Measurements from ENCODE around the gene LPA.

LPA gene

DNA sequence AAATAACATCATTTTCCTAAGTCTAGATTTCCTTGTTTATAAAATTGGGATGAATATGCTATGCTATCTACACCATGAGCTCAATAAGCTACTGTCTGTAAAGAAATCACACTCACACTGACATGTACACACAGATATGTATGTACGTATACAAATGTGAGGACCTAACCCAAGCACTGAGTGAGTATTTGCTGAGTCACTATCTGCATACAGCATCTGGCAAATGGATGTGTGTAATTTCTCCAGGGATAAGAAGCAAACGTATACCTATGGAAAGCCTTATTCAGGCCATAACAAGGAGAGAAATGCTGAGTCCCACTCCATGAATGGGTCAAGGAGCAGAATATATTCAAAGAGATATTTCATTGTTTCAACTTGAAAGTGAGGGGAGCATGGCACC, 153.9 kb downstream of the LPA start:
- no peak overlapping the region for H3K4me3 ChIP-seq (ENCODE audit: control insufficient read depth, low read depth, low read length)

DNA sequence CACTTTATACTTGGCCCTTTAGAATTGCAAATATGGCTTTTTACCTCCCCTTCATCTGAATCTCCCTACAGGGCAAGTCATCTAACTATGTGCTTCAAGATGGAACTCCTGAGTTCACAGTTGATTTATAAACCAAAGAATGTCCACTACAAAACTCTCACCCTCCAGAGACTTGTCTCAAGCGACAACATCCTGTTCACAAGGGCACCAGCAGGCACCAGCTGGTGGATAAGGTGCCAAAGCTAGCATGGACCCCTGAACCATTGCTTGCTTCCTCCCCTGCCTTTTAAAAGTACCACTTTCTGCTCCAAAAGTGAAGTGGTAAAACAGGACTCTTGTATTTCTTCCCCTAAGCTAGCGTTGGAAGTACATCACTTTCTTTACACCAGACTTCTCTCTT, 154.5 kb downstream of the LPA start:
- no peak overlapping the region for H3K4me3 ChIP-seq (ENCODE audit: control insufficient read depth, low read depth, low read length)
- no peak for DNase-seq (ENCODE audit: low read depth)
- TF ChIP-seq, protein P1, sequence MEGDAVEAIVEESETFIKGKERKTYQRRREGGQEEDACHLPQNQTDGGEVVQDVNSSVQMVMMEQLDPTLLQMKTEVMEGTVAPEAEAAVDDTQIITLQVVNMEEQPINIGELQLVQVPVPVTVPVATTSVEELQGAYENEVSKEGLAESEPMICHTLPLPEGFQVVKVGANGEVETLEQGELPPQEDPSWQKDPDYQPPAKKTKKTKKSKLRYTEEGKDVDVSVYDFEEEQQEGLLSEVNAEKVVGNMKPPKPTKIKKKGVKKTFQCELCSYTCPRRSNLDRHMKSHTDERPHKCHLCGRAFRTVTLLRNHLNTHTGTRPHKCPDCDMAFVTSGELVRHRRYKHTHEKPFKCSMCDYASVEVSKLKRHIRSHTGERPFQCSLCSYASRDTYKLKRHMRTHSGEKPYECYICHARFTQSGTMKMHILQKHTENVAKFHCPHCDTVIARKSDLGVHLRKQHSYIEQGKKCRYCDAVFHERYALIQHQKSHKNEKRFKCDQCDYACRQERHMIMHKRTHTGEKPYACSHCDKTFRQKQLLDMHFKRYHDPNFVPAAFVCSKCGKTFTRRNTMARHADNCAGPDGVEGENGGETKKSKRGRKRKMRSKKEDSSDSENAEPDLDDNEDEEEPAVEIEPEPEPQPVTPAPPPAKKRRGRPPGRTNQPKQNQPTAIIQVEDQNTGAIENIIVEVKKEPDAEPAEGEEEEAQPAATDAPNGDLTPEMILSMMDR (conservative IDR thresholded peaks at IDR 0.05; ENCODE audit: control insufficient read depth, insufficient read depth, low read depth, low read length), result no peak

More for the DNA sequence above, 153.9 kb downstream of the LPA start:
- TF ChIP-seq, protein P1 (conservative IDR thresholded peaks at IDR 0.05; ENCODE audit: control insufficient read depth, insufficient read depth, low read depth, low read length), result no peak
- DNase-seq (ENCODE audit: low read depth), result peak; percentile 83

DNA sequence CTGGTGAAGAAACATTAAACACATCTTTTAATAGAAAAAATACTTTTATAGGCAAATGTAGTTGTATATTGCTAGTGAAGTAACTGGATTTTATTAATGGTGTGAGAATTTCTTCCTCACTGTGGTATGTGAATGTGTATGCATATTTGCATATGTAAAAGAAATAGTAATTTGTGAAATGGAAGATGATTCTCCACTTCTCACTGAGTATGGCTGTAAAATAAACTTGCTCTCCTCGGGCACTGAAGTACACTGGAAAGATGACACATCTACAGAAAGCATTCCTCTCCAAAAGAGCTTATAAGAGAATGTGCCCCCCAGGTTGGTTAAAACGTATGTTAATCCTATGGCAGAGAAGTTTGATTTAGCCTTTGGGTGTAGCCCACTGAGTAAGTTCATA, 155.5 kb downstream of the LPA start:
- DNase-seq (ENCODE audit: low read depth), result no peak
- H3K4me3 ChIP-seq (ENCODE audit: control insufficient read depth, low read depth, low read length), result no peak overlapping the region
- TF ChIP-seq, protein P1 (conservative IDR thresholded peaks at IDR 0.05; ENCODE audit: control insufficient read depth, insufficient read depth, low read depth, low read length), result no peak

DNA sequence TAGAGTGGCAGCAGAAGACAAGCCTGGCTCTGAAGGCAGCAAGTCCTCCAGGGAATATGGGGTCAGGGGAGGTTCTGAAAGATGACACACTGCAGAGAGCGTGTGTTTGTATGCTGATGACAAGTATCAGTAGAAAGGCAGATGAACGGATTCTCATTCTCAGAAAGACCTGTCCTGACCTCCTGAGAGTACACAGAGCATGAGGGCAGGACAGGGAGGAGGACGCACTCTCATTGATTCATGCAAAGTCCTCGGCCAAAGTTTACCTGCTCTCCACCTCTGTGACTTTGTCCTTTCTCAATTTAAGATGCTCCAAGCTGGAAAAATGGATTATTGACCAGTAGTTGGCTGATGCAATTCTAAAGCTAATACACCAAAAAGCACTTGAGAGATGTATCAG, 156.7 kb downstream of the LPA start:
- no peak overlapping the region for H3K4me3 ChIP-seq (ENCODE audit: control insufficient read depth, low read depth, low read length)
- TF ChIP-seq, protein P1 (conservative IDR thresholded peaks at IDR 0.05; ENCODE audit: control insufficient read depth, insufficient read depth, low read depth, low read length), result no peak
- DNase-seq (ENCODE audit: low read depth), result peak; percentile 8

DNA sequence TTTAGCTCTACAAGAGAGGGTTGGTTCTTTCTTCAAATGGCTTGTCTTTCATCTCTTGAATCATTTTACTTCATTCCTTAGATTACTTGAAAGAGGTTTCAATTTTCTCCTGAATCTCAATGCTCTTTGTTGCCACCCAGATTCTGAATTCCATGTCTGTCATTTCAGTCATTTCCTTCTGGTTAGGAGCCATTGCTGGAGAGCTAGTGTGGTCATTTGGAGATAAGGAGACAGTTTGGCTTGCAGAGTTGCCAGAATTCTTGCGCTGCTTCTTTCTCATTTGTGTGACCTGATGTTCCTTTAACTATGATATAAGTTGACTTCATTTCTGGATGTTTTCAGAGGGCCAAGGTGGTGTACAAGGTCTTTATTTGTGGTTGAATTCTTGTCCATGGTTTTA, 158.1 kb downstream of the LPA start:
- no peak overlapping the region for H3K4me3 ChIP-seq (ENCODE audit: control insufficient read depth, low read depth, low read length)
- no peak for DNase-seq (ENCODE audit: low read depth)
- TF ChIP-seq, protein P1 (conservative IDR thresholded peaks at IDR 0.05; ENCODE audit: control insufficient read depth, insufficient read depth, low read depth, low read length), result no peak

DNA sequence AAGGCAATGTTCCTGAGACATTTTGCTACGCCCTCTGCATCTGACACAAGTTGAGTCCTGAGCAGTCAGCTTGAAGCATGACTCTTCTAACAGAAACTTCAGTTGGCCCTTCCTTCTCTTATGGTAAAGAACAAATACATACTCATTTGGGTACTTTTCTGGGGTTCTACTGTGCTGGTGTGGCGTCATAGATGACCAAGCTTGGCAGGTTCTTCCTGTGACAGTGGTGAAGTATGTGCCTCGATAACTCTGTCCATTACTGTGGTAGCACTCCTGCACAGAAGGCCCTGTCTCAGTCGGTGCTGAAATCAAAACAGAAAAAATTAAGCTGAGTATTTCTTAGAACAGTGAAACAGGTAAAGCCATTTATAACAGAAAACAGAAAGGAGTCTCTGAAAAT, 163.4 kb downstream of the LPA start:
- DNase-seq (ENCODE audit: low read depth), result no peak

More for the DNA sequence above, 163.4 kb downstream of the LPA start:
- TF ChIP-seq, protein P1 (conservative IDR thresholded peaks at IDR 0.05; ENCODE audit: control insufficient read depth, insufficient read depth, low read depth, low read length), result no peak
- no peak overlapping the region for H3K4me3 ChIP-seq (ENCODE audit: control insufficient read depth, low read depth, low read length)

Data from fibroblast of mammary gland (primary cell).